ENCODE data around the gene DIP2B.

DNA sequence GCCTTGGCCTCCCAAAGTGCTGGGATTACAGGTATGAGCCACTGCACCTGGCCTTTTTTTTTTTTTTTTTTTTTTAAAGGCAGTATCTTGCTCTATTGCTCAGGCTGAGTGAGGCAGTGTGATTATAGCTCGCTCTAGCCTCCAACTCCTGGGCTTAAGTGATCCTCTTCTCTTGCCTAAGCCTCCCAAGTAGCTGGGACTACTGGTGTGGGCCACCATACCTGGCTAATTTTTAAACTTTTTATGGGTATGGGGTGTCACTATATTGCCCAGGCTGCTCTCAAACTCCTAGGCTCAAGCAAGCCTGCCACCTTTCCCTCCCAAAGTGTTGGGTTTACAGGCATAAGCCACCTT, 58.6 kb downstream of the DIP2B start:
- no peak for TF ChIP-seq POLR2A (IDR thresholded peaks at IDR 0.05)
- TF ChIP-seq, protein P1, sequence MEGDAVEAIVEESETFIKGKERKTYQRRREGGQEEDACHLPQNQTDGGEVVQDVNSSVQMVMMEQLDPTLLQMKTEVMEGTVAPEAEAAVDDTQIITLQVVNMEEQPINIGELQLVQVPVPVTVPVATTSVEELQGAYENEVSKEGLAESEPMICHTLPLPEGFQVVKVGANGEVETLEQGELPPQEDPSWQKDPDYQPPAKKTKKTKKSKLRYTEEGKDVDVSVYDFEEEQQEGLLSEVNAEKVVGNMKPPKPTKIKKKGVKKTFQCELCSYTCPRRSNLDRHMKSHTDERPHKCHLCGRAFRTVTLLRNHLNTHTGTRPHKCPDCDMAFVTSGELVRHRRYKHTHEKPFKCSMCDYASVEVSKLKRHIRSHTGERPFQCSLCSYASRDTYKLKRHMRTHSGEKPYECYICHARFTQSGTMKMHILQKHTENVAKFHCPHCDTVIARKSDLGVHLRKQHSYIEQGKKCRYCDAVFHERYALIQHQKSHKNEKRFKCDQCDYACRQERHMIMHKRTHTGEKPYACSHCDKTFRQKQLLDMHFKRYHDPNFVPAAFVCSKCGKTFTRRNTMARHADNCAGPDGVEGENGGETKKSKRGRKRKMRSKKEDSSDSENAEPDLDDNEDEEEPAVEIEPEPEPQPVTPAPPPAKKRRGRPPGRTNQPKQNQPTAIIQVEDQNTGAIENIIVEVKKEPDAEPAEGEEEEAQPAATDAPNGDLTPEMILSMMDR (IDR thresholded peaks at IDR 0.05): no peak

Measured in adrenal gland (tissue), 5 donors.